ENCODE measurements around the gene DENND1A.

The DENND1A gene

DNA sequence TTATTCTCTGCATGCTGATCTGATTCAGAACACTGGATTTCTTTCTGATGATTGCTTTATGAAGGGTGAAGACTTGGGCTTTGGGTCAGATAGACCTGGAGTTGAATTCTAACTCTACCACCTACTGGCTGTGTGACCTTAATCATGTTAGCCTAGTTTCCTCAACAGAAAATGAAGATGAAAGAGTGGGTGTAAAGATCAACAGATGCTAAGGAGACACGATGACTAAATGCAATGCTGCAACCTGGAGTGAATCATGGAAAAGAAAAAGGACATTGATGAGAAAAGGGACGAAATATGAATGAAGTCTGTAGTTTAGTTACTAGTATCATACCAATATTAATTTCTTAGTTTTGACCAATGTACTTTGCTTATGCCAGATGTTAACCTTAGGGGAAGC lies 27.8 kb upstream of the DENND1A start:
- H3K4me3 ChIP-seq (ENCODE audit: low read depth, low read length), result no peak overlapping the region
- TF ChIP-seq, protein P1, sequence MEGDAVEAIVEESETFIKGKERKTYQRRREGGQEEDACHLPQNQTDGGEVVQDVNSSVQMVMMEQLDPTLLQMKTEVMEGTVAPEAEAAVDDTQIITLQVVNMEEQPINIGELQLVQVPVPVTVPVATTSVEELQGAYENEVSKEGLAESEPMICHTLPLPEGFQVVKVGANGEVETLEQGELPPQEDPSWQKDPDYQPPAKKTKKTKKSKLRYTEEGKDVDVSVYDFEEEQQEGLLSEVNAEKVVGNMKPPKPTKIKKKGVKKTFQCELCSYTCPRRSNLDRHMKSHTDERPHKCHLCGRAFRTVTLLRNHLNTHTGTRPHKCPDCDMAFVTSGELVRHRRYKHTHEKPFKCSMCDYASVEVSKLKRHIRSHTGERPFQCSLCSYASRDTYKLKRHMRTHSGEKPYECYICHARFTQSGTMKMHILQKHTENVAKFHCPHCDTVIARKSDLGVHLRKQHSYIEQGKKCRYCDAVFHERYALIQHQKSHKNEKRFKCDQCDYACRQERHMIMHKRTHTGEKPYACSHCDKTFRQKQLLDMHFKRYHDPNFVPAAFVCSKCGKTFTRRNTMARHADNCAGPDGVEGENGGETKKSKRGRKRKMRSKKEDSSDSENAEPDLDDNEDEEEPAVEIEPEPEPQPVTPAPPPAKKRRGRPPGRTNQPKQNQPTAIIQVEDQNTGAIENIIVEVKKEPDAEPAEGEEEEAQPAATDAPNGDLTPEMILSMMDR (conservative IDR thresholded peaks at IDR 0.05; ENCODE audit: low read depth, low read length), result no peak
- no peak for DNase-seq (ENCODE audit: low read depth)

DNA sequence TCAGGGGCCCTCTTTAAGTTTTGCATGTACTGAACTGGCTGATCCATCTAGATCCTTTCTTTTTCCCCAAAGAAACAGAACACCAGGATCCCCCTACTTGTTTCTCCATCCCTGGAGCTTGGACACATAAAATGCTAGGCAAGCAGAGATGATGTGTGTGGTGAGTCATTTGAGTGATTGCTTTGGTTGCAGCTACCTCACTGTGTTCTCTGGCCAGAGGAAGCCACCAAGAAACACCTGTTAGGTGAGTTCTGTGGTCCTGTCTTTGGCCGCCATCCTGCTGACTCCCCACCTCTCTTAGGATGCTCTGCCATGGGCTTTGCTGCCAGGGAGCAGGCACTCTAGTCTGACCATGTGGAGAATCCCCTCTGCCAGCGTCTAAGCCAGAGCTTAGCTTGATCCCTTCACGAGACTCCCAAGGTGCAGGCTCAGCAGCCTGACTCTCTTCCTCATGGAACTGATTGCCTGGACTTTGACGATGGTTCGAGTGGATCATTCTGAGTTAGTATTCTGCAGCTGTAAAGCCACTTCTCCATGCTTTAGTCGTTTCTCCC lies 27.3 kb upstream of the DENND1A start:
- H3K4me3 ChIP-seq (ENCODE audit: low read depth, low read length), result no peak overlapping the region
- no peak for DNase-seq (ENCODE audit: low read depth)
- TF ChIP-seq, protein P1 (conservative IDR thresholded peaks at IDR 0.05; ENCODE audit: low read depth, low read length), result no peak

DNA sequence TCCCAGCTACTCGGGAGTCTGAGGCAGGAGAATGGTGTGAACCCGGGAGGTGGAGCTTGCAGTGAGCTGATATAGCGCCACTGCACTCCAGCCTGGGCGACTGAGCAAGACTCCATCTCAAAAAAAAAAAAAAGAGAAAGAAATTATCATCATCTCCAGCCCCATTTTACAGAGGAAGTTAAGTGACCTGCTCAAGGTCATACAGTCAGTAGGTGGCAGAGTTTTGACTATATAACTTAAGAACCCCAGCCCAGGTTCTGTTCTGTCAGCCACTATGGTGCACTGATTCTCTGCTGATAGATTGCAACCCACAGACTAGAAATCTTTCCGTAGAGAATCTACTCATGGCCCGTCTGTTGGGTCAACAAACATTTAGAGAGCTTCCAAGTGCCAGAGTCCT lies 25.7 kb upstream of the DENND1A start:
- H3K4me3 ChIP-seq (ENCODE audit: low read depth, low read length), result no peak overlapping the region
- DNase-seq (ENCODE audit: low read depth), result no peak
- TF ChIP-seq, protein P1 (conservative IDR thresholded peaks at IDR 0.05; ENCODE audit: low read depth, low read length), result no peak

DNA sequence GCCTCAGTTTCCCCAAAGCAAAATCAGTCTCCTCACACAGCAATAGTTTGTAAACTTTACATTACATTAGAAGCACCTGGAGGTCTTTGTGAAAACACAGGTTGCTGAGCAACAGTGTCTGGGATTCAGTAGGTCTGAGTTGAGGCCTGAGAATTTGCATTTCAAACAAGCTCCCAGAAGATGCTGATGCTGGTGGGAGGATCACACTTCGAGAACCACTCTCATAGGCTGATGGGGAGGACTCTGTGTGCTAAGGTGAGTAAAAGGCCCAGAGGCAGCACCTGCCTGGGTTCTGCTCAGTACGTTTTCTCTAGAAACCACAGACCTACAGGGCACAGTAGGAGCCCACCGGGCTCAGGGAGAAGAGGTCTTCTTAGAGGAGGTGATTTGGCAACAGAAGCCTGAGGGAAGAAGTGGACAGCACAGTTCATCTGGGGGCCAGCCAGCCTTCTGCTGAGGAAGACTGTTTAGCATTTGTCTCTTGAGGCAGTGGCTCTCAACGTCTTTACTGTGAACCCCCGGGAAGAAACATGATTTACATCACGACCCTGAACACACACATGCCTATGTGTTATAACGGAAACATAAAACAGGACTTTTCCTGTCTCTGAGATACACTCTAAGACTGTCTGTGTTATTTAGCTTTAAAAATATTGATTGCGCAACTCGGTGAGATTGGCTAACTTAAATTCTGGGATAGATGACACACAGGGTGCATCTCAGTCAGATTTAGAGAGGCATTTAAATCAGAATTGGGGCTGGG lies 24.8 kb upstream of the DENND1A start:
- peak; percentile 56 for DNase-seq (ENCODE audit: low read depth)
- TF ChIP-seq, protein P1 (conservative IDR thresholded peaks at IDR 0.05; ENCODE audit: low read depth, low read length), result no peak
- no peak overlapping the region for H3K4me3 ChIP-seq (ENCODE audit: low read depth, low read length)

DNA sequence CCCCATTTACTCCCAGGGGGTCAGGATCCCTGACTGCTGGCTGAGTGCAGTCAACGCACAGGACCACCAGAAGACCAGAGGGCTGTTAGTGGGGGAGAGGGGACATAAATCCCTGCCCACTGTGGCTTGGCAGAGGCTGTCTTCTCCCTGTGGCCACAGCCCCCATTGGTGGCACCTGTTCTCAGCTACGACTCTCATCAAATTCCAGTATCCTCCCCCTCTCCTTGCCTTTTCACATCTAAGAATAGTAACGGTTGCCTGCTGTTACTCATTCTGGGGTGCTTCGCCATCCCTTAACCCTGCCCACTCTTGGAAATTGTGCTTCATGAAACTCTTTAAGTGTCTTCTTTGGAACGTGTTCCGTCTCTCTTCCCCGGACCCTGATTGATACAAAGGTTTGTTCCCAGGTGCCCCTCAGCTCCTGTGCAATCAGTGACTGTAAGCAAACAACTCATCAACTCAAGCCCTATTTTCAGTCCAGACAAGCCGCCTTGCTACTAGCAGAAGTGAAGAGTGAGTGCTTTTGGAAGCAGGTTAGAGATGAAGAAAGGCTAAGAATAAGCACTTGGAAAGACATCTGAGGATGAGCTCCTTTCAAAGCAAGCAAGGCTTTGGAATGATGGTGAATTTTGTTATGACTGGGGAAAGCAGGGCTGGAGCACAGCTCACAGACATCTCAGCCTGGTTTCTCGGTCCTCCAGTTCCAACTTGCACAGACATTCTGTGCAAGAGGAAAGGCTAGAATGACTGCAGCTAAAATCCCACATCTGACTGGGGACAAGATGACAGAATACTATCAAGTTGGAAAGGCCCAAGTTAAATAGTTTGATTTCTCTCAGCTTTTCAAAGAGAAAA lies 22.9 kb upstream of the DENND1A start:
- DNase-seq (ENCODE audit: low read depth), result no peak
- TF ChIP-seq, protein P1 (conservative IDR thresholded peaks at IDR 0.05; ENCODE audit: low read depth, low read length), result no peak
- H3K4me3 ChIP-seq (ENCODE audit: low read depth, low read length), result no peak overlapping the region

DNA sequence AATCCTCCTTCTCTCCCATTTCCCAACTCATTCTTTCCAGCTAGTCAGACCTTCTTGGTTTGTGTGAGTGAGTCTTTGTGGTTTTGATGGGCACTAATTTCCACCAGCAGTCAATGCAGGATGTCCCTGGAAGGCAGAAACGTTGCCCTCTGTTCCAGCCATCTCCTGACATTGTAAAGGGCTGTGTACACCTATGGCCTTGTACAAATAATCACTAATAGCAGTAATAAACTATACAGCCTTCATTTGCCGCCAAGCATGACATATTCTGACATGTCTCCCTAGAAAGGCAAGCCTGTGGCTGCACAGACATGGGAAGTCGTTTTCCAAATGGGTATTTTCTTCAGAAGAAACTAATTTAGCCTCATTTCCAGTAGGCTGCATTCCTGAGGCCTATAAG lies 18.4 kb upstream of the DENND1A start:
- no peak for DNase-seq (ENCODE audit: low read depth)
- TF ChIP-seq, protein P1 (conservative IDR thresholded peaks at IDR 0.05; ENCODE audit: low read depth, low read length), result no peak

More for the DNA sequence above, 18.4 kb upstream of the DENND1A start:
- no peak overlapping the region for H3K4me3 ChIP-seq (ENCODE audit: low read depth, low read length)
